Panc1 (cell line): Measurements from ENCODE around the gene PAPPA. TPM values are rescaled to one million over a fixed set of nuclear protein-coding genes. Genes with fewer than 3 reads are reported as not detected.

Experiments
- ATAC-seq: fragments of 200-7000 bp; cut with Tn5 transposase; 2 replicates; pipeline ENCODE4 v1.9.1; 2020; ENCODE audit warnings: mild to moderate bottlenecking, moderate library complexity
- BruUV-seq: library from RNA; stranded (reverse); fragments of 400-500 nt; replicated peaks from 2 replicates; lab custom pipeline; 2021; lab: Mats Ljungman, UMichigan
- CTCF ChIA-PET: fragments of 300-600 bp; sonication (Branson Sonifier 250); formaldehyde crosslinking; loops from one replicate; lab custom pipeline; 2022; ENCODE audit warnings: antibody characterized with exemption; lab: Charles Lee
- POLR2A ChIA-PET: fragments of 300-600 bp; sonication (Branson Sonifier 250); formaldehyde crosslinking; loops from one replicate; lab custom pipeline; 2022; ENCODE audit warnings: antibody characterized with exemption; lab: Charles Lee
- DNase-seq: peaks from one replicate; pipeline ENCODE4 v3.0.0-alpha.2; 2010; ENCODE audit warnings: low read depth, low spot score
- H3K27ac ChIP-seq: 2 replicates; pipeline ENCODE4 v1.5.1; 2011; ENCODE audit warnings: mild to moderate bottlenecking, low read length, inconsistent platforms
- H3K27me3 ChIP-seq: fragments of 200-500 bp; sonication (Bioruptor generic); 2 replicates; pipeline ENCODE4 v1.6.0; 2014; ENCODE audit warnings: low read length, inconsistent platforms; ENCODE audit not compliant: control insufficient read depth, insufficient read depth
- H3K36me3 ChIP-seq: fragments of 200-500 bp; sonication (Bioruptor generic); 2 replicates; pipeline ENCODE4 v1.5.1; 2014; ENCODE audit warnings: inconsistent platforms, mild to moderate bottlenecking, low read length, moderate library complexity; ENCODE audit not compliant: control insufficient read depth, insufficient read depth
- H3K4me1 ChIP-seq: 2 replicates; pipeline ENCODE4 v1.5.1; 2011; ENCODE audit warnings: inconsistent platforms, mild to moderate bottlenecking, low read length, moderate library complexity; ENCODE audit not compliant: control insufficient read depth, insufficient read depth
- H3K4me3 ChIP-seq, 2 experiments: 2 replicates each; pipeline ENCODE4 v1.5.1; 2011 to 2012; ENCODE audit warnings: low read depth in 2 of 2, low read length in 2 of 2, mild to moderate bottlenecking in 2 of 2, inconsistent platforms in 1 of 2, moderate library complexity in 1 of 2
- H3K9me3 ChIP-seq: fragments of 200-500 bp; sonication (Bioruptor generic); 2 replicates; pipeline ENCODE4 v1.5.1; 2014; ENCODE audit warnings: low read depth, mild to moderate bottlenecking, inconsistent platforms, low read length, moderate library complexity; ENCODE audit not compliant: control insufficient read depth, insufficient read depth
- POLR2AphosphoS5 ChIP-seq: IDR thresholded peaks from 2 replicates; pipeline ENCODE4 v1.6.1; 2012; ENCODE audit warnings: mild to moderate bottlenecking, low read depth, low read length, moderate library complexity
- SIN3A ChIP-seq: IDR thresholded peaks from 2 replicates; pipeline ENCODE4 v1.6.1; 2012; ENCODE audit warnings: low read depth, mild to moderate bottlenecking, low read length, moderate library complexity, borderline replicate concordance; ENCODE audit not compliant: insufficient read depth
- TCF7L2 ChIP-seq: IDR thresholded peaks from 2 replicates; pipeline ENCODE4 v1.6.1; 2011; ENCODE audit warnings: mild to moderate bottlenecking, low read depth, low read length, inconsistent platforms
- in situ Hi-C: cut with HindIII; loops from 2 replicates; pipeline ENCODE4 v1.10.0; 2016; ENCODE audit warnings: low sequenced_read_pairs, low pct_unique_long_range_greater_than_20kb
- intact Hi-C: fragments of 100-400 bp; cut with micrococcal nuclease; formaldehyde crosslinking; loops from one replicate; pipeline ENCODE4 v1.10.0; 2022; ENCODE audit not compliant: unreplicated experiment
- total RNA-seq: library from RNA; stranded (reverse); gene quantifications from one replicate; pipeline ENCODE4 v1.2.1, GENCODE V29; 2021; ENCODE audit not compliant: unreplicated experiment
- TF ChIP-seq, protein P1 (sequence below), 2 experiments: IDR thresholded peaks; 2 replicates each; pipeline ENCODE4 v1.6.1; 2011 to 2012; ENCODE audit warnings: low read depth in 2 of 2, control low read depth in 1 of 2, low read length in 1 of 2, mild to moderate bottlenecking in 1 of 2, moderate library complexity in 1 of 2; ENCODE audit not compliant: insufficient read depth in 1 of 2
- TF ChIP-seq, protein P2 (sequence below): fragments of 450-650 bp; IDR thresholded peaks from 2 replicates; pipeline ENCODE4 v1.5.1; 2017; ENCODE audit warnings: mild to moderate bottlenecking

Gene PAPPA
- total RNA-seq, 1 experiment from 2014 or later, result 1.2 TPM

DNA sequence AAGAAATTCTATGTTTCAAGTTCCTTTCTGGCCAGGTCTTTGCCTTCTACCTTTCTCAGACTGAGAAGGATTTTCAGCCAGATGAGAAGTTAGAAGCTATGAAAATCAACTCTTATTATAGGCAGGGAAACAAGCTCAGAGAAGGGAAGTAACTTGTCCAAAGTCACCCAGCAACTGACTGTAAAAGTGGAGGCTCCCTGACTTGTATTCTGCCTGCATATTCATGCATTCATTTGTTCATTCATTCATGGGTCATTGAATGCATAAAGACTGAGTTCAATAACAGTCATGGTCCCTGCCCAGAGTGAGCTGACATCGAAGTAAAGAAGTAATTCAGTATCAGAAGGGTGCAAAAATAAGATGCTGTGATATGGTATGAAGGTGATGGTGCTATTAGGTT, 239.6 kb downstream of the PAPPA start:
- no peaks in the 10 kb centered on the region for H3K36me3 ChIP-seq
- no TSS peak for BruUV-seq
- no peak overlapping the region for H3K27ac ChIP-seq
- ChIA-PET CTCF (no interaction called here), POLR2A (no interaction called here)
- H3K4me1 ChIP-seq, result no peaks in the 10 kb centered on the region
- H3K4me3 ChIP-seq, result no peak overlapping the region
- TF ChIP-seq TCF7L2 (no peak), POLR2AphosphoS5 (no peak), SIN3A (no peak)
- TF ChIP-seq, protein P1, sequence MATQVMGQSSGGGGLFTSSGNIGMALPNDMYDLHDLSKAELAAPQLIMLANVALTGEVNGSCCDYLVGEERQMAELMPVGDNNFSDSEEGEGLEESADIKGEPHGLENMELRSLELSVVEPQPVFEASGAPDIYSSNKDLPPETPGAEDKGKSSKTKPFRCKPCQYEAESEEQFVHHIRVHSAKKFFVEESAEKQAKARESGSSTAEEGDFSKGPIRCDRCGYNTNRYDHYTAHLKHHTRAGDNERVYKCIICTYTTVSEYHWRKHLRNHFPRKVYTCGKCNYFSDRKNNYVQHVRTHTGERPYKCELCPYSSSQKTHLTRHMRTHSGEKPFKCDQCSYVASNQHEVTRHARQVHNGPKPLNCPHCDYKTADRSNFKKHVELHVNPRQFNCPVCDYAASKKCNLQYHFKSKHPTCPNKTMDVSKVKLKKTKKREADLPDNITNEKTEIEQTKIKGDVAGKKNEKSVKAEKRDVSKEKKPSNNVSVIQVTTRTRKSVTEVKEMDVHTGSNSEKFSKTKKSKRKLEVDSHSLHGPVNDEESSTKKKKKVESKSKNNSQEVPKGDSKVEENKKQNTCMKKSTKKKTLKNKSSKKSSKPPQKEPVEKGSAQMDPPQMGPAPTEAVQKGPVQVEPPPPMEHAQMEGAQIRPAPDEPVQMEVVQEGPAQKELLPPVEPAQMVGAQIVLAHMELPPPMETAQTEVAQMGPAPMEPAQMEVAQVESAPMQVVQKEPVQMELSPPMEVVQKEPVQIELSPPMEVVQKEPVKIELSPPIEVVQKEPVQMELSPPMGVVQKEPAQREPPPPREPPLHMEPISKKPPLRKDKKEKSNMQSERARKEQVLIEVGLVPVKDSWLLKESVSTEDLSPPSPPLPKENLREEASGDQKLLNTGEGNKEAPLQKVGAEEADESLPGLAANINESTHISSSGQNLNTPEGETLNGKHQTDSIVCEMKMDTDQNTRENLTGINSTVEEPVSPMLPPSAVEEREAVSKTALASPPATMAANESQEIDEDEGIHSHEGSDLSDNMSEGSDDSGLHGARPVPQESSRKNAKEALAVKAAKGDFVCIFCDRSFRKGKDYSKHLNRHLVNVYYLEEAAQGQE (IDR thresholded peaks at IDR 0.05; ENCODE audit: insufficient read depth in 1 of 2, low read depth in 2 of 2, low read length in 1 of 2), result no peak
- TF ChIP-seq, protein P2, sequence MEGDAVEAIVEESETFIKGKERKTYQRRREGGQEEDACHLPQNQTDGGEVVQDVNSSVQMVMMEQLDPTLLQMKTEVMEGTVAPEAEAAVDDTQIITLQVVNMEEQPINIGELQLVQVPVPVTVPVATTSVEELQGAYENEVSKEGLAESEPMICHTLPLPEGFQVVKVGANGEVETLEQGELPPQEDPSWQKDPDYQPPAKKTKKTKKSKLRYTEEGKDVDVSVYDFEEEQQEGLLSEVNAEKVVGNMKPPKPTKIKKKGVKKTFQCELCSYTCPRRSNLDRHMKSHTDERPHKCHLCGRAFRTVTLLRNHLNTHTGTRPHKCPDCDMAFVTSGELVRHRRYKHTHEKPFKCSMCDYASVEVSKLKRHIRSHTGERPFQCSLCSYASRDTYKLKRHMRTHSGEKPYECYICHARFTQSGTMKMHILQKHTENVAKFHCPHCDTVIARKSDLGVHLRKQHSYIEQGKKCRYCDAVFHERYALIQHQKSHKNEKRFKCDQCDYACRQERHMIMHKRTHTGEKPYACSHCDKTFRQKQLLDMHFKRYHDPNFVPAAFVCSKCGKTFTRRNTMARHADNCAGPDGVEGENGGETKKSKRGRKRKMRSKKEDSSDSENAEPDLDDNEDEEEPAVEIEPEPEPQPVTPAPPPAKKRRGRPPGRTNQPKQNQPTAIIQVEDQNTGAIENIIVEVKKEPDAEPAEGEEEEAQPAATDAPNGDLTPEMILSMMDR, result no peak
- no peak for DNase-seq
- in situ Hi-C loops (no loop called here), intact Hi-C loops (no loop called here)
- no peaks in the 10 kb centered on the region for H3K27me3 ChIP-seq
- no peaks in the 10 kb centered on the region for H3K9me3 ChIP-seq
- no peak for ATAC-seq

DNA sequence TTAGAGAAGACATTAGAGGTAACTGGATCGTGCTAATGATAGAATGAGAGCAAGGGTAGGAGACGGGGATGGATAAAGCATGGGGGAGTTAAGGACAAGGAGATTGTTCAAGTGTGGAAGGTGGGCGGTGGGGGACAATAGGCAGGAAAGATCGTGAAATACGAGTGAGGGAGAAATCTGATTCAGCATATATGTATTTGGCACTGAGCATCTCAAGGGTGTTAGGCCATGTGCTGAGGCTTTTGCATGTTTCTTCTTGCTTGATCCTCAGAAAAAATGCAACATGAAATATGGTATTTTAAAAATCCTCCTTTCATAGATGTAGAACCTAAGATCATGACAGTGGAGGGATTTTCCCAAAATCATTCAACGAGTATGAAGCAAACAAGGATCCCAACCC, 240.5 kb downstream of the PAPPA start:
- ChIA-PET POLR2A (no interaction called here), CTCF (no interaction called here)
- Histone ChIP-seq H3K9me3 (no peaks in the 10 kb centered on the region), H3K4me1 (no peaks in the 10 kb centered on the region), H3K27me3 (no peaks in the 10 kb centered on the region), H3K27ac (no peak overlapping the region), H3K36me3 (no peaks in the 10 kb centered on the region), H3K4me3 (no peak overlapping the region)
- intact Hi-C loops, result no loop called here
- no TSS peak for BruUV-seq
- no peak for DNase-seq
- in situ Hi-C loops, result no loop called here
- TF ChIP-seq, protein P2, result no peak
- TF ChIP-seq, protein P1 (IDR thresholded peaks at IDR 0.05; ENCODE audit: insufficient read depth in 1 of 2, low read depth in 2 of 2, low read length in 1 of 2), result no peak
- no peak for TF ChIP-seq TCF7L2
- no peak for TF ChIP-seq SIN3A
- TF ChIP-seq POLR2AphosphoS5, result no peak
- ATAC-seq, result no peak
